A673 (cell line): Measurements from ENCODE around the gene DIP2C. TPM values are rescaled to one million over a fixed set of nuclear protein-coding genes. Genes with fewer than 3 reads are reported as not detected.
A peak's percentile ranks its signal among the peaks of the same experiment; 100 is the strongest.

Experiments used
- BruUV-seq: library from RNA; stranded (reverse); fragments of 400-500 nt; replicated peaks from 2 replicates; lab custom pipeline; 2021; lab: Mats Ljungman, UMichigan
- CTCF ChIA-PET: fragments of 300-600 bp; sonication (Branson Sonifier 250); formaldehyde crosslinking; loops from one replicate; lab custom pipeline; 2022; ENCODE audit warnings: antibody characterized with exemption; lab: Charles Lee
- POLR2A ChIA-PET: fragments of 300-600 bp; sonication (Branson Sonifier 250); formaldehyde crosslinking; loops from one replicate; lab custom pipeline; 2022; ENCODE audit warnings: antibody characterized with exemption; ENCODE audit not compliant: low non-redundant PET; lab: Charles Lee
- DNase-seq: peaks from one replicate; pipeline ENCODE4 v3.0.0-alpha.2; 2015; ENCODE audit warnings: low spot score
- H3K27ac ChIP-seq: fragments of 200-600 bp; sonication (generic); 2 replicates; pipeline ENCODE4 v1.5.1; 2016; ENCODE audit warnings: mixed run types, low read depth, mild to moderate bottlenecking, mixed read lengths, antibody characterized with exemption, low read length; ENCODE audit not compliant: poor library complexity, severe bottlenecking
- H3K27me3 ChIP-seq: fragments of 200-600 bp; sonication (generic); replicated peaks from 2 replicates; pipeline ENCODE4 v1.6.1; 2017; ENCODE audit warnings: mixed run types, low read depth, mild to moderate bottlenecking, mixed read lengths, antibody characterized with exemption, low read length; ENCODE audit not compliant: insufficient read depth, poor library complexity
- H3K36me3 ChIP-seq: fragments of 200-600 bp; sonication (generic); 2 replicates; pipeline ENCODE4 v1.6.1; 2016; ENCODE audit warnings: mixed run types, mild to moderate bottlenecking, mixed read lengths, antibody characterized with exemption, low read length; ENCODE audit not compliant: insufficient read depth, poor library complexity, severe bottlenecking
- H3K4me1 ChIP-seq: fragments of 200-600 bp; sonication (generic); 2 replicates; pipeline ENCODE4 v1.6.1; 2017; ENCODE audit warnings: mixed run types, mild to moderate bottlenecking, mixed read lengths, antibody characterized with exemption, low read length; ENCODE audit not compliant: insufficient read depth, poor library complexity, severe bottlenecking
- H3K4me3 ChIP-seq: fragments of 200-600 bp; sonication (generic); 2 replicates; pipeline ENCODE4 v1.5.1; 2016; ENCODE audit warnings: low read depth, mixed run types, mild to moderate bottlenecking, mixed read lengths, low read length; ENCODE audit not compliant: poor library complexity, severe bottlenecking
- H3K9me3 ChIP-seq: fragments of 200-600 bp; sonication (generic); 2 replicates; pipeline ENCODE4 v1.6.1; 2016; ENCODE audit warnings: mixed run types, low read depth, mild to moderate bottlenecking, mixed read lengths, antibody characterized with exemption, low read length; ENCODE audit not compliant: poor library complexity, severe bottlenecking
- EZH2 ChIP-seq: fragments of 200-600 bp; sonication (generic); IDR thresholded peaks from 2 replicates; pipeline ENCODE4 v1.6.1; 2017; ENCODE audit warnings: borderline replicate concordance, low read depth, mild to moderate bottlenecking, mixed read lengths, antibody characterized with exemption, low read length; ENCODE audit not compliant: poor library complexity, severe bottlenecking
- intact Hi-C: fragments of 100-400 bp; cut with micrococcal nuclease; formaldehyde crosslinking; loops from one replicate; pipeline ENCODE4 v1.10.0; 2022; ENCODE audit not compliant: unreplicated experiment
- total RNA-seq: library from RNA; stranded (reverse); gene quantifications from 2 replicates; pipeline ENCODE4 v1.2.3, GENCODE V29; 2021
- TF ChIP-seq, protein P1 (sequence below): fragments of 300-800, 200-600 bp; sonication (generic); conservative IDR thresholded peaks from 2 replicates; pipeline ENCODE4 v1.5.1; 2017; ENCODE audit warnings: low read depth, mild to moderate bottlenecking, antibody characterized with exemption, low read length, moderate library complexity, mixed read lengths

The DIP2C gene
- total RNA-seq, 1 experiment from 2014 or later: 13.2 TPM

DNA sequence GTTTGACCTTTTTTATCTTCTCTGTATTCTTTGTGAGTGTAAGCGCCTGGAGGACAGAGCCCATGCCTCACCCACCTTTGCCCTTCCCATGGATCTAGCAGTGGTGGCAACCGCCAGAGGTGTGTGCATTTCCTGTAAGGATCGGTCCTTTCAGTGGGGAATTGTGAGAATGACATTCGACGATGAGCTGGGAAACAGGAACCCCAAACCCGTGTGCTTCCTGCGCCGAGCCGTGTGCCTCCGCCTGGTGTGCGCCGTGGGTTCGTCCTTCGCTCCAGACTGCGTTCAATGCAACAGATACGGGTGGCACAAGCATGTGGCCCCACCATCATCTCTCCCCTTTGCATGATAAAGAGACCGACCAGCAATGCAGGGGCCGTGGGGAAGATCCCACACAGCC is 1.7 kb upstream of the DIP2C start:
- Histone ChIP-seq H3K27ac (no peak overlapping the region), H3K27me3 (no peaks in the 10 kb centered on the region), H3K4me3 (no peak overlapping the region), H3K4me1 (peaks cover 10% of the 10 kb centered on the region), H3K9me3 (no peaks in the 10 kb centered on the region), H3K36me3 (no peaks in the 10 kb centered on the region)
- CTCF ChIA-PET: no interaction called here
- no TSS peak for BruUV-seq
- intact Hi-C loops: no loop called here
- TF ChIP-seq, protein P1, sequence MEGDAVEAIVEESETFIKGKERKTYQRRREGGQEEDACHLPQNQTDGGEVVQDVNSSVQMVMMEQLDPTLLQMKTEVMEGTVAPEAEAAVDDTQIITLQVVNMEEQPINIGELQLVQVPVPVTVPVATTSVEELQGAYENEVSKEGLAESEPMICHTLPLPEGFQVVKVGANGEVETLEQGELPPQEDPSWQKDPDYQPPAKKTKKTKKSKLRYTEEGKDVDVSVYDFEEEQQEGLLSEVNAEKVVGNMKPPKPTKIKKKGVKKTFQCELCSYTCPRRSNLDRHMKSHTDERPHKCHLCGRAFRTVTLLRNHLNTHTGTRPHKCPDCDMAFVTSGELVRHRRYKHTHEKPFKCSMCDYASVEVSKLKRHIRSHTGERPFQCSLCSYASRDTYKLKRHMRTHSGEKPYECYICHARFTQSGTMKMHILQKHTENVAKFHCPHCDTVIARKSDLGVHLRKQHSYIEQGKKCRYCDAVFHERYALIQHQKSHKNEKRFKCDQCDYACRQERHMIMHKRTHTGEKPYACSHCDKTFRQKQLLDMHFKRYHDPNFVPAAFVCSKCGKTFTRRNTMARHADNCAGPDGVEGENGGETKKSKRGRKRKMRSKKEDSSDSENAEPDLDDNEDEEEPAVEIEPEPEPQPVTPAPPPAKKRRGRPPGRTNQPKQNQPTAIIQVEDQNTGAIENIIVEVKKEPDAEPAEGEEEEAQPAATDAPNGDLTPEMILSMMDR: no peak
- TF ChIP-seq EZH2: no peak
- POLR2A ChIA-PET: no interaction called here
- DNase-seq: no peak

DNA sequence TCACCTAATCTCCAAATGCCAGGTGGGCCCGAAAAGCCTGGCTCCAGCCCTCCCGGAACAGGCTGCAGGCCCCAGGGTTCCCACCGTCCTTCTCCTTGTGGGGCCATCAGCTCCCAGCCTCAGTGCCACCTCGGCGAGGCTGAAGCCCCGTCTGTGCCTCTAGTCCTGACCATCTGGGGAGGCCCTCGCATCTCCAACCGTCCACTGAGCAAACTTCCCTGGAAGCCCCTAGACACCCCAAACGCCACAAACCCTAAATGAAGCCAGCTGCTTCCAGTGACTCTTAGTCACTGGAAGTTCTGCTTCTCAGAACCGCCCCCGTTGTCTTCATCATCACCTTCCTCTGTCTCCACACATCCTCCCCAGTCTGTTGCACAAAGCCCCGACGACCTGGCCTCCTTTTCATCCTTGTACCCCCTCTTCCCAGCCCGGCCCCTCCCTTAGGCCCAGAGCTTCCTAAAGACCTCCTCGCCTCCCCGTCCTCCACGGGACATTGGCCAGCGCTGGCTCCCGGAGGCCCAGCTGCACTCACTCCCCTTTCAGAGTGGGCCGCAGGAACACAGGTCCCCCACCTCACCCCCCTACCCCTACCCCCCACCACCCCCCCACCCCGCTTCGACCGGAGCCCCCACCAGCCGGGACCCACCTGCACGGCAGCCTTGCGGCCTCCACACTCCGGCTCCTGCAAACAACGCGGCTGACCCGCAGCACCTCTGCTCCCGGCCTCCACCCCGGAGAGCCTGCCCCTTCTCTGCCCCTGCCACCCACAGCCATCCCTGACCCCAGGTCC is 1.1 kb upstream of the DIP2C start:
- no peaks in the 10 kb centered on the region for H3K27me3 ChIP-seq
- intact Hi-C loops: no loop called here
- CTCF ChIA-PET: no interaction called here

GRCh38 chr10:689121-689451 is 382 bp downstream of the DIP2C start:
- ChIA-PET POLR2A (no interaction called here), CTCF (interaction anchor here (0.6 kb wide), 1 partner anchor 360 kb away, joined by 4 read pairs; no protein-coding TSS in a partner anchor)
- TF ChIP-seq, protein P1: no peak
- no peak for TF ChIP-seq EZH2
- Histone ChIP-seq H3K27me3 (no peaks in the 10 kb centered on the region), H3K27ac (peak overlapping the region; percentile 78), H3K4me3 (peak overlapping the region; percentile 75), H3K36me3 (no peaks in the 10 kb centered on the region), H3K9me3 (no peaks in the 10 kb centered on the region), H3K4me1 (peaks cover 10% of the 10 kb centered on the region)
- BruUV-seq: no TSS peak
- intact Hi-C loops: loop anchor here (10.0 kb wide), 1 partner anchor 174 kb away; no protein-coding TSS in a partner anchor
- no peak for DNase-seq

More for the DNA sequence above, 1.1 kb upstream of the DIP2C start:
- H3K4me1 ChIP-seq: peaks cover 10% of the 10 kb centered on the region
- no peaks in the 10 kb centered on the region for H3K36me3 ChIP-seq
- BruUV-seq: no TSS peak
- no peak for TF ChIP-seq EZH2
- TF ChIP-seq, protein P1: no peak
- H3K27ac ChIP-seq: peak overlapping the region; percentile 61
- no peak for DNase-seq
- H3K4me3 ChIP-seq: peak overlapping the region; percentile 46
- no peaks in the 10 kb centered on the region for H3K9me3 ChIP-seq
- POLR2A ChIA-PET: no interaction called here
